Fibroblast of skin of right biceps (primary cell): Measurements from ENCODE around the gene SMIM14.
"Not testable (repeated sequence)": the region's sequence is repeated elsewhere in the genome, so short reads cannot be mapped to it uniquely, and the experiment has no call there.

Source experiments
- DNase-seq: peaks from one replicate; pipeline ENCODE4 v3.0.0-alpha.2; 2013

SMIM14 gene

GRCh38 chr4:39642885-39643552 is 4.4 kb upstream of the SMIM14 start:
- peak; percentile 41 for DNase-seq

DNA sequence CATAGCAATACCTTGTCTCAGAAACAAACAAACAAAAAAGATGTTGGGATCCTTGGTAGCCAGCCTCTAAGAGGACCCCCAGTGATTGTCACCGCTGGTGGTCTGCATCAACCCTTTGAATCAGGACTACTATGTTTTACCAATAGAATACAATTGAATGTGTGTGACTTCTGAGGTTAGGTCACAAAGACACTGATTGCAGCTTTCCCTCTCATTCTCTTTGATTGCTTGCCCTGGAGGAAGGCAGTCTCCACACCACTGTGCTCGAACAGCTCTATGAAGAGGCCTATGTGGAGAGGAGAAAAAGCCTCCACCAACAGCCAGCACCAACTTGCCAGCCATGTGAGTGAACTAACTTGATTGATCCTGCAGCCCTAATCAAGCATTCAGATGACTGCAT is 2.8 kb upstream of the SMIM14 start:
- no peak for DNase-seq

DNA sequence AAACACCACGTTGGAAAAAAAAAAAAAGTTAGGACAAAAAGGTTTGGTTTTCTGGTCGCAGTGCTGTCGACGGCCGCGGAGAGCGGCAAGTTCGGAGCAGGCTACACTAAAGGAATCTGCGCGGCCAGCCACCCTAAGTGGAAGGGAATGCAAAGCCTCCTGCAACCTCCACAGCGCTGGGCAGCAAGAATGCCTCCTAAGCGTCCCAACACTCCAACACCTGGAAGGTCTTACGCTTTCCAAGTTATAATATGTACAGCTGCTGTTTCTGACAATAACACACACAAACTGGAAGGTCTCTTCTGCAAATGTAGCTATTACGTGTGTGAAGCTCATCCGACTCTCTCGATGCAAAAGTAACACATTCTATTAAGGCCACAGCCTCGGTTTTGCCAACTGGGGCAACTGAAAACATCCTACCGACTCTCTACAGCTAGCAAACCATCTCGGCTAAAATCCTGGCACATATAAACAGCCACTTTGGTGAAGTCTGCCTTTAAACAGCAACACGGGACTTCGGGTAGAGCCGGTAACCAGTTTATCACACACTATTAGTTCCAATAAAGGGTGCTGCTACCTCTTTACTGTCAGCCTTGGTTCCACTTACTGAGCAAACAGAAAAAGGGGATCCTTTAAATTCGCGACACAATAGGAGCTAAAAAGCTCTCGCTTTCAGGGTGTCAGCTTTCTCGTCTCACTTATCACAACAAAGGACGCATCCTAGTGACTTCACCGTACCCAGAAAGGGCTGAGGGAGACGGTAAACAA is 895 bp downstream of the SMIM14 start:
- DNase-seq, result peak; percentile 70

GRCh38 chr4:39637221-39637585 is 1.5 kb downstream of the SMIM14 start:
- DNase-seq, result no peak

- peak; percentile 36 for DNase-seq
These were observed 2.0 kb downstream of the SMIM14 start for GRCh38 chr4:39636531-39637184.

GRCh38 chr4:39635023-39635422 is 3.6 kb downstream of the SMIM14 start:
- no peak for DNase-seq

- no peak for DNase-seq
These were observed 7.0 kb downstream of the SMIM14 start for GRCh38 chr4:39631700-39632079.

DNA sequence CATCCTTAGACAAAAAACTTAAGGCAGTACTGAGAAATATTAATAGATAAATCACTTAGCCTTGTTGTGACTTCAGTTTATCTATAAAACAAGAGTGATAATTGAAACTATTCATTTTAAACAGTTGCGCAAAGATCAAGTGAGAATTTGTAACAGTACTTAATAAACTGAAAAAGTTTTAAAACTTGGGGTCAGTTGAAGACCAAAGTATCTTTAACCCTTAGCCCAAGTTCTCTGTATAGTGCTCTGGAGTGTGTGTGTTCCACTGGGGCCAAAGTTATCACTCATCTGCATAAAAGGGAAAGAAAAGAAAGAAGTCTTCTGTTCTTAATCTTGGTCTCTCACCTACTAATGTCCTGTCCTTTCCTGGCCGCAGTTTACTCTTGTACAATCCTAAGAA is 11.3 kb downstream of the SMIM14 start:
- no peak for DNase-seq

GRCh38 chr4:39626913-39627312 is 11.8 kb downstream of the SMIM14 start:
- DNase-seq, result no peak

GRCh38 chr4:39626261-39626660 is 12.4 kb downstream of the SMIM14 start:
- no peak for DNase-seq

DNA sequence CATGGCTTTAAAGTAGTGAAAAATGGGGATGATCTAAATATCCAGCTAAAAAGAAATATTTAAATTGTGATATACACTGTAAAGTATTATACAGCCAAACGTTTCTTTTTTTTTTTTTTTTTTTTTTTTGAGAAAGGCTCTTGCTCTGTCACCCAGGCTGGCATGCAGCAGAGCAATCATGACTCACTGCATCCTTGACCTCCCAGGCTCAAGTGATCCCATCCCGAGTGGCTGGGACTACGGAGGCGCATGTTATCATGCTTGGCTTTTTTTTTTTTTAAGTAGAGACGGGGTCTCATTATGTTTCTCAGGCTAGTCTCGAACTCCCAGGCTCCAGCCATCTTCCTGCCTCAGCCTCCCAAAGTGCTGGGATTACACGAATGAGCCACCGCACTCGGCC is 17.1 kb downstream of the SMIM14 start:
- DNase-seq, result peak; percentile 86

DNA sequence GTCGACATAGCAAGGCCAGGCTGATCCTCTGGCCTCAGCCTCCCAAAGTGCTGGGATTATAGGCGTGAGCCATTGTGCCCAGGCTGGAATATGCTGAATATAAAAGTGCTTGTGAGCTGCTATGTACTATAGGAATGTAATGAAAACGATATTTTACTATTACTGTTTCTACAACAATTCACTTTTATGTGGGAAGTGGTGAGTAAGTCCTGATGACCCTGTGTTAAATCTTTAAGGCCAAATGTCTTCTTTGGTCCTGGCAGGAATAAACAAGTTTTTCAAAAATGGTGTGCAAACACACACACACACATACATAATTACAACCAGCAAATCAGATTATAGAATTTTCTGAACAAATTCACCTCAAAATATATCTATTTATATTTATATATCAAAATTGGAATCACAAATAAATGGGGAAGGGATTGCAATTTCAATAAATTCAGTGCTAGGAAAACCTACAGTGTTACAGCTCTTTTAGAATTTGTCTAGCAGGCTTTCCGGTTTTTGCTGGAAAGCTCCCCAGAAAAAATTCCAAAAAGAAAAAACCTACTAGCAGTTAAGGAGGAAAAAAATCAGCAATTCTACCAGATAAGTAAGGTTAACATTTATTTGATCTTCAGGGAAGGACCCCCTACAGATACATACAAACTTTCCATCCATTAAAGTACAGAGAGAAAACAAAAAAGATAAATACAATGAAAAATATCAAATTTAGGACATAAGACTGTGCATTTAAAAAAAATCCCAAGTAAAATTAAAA is 17.9 kb downstream of the SMIM14 start:
- DNase-seq, result peak; percentile 31

- no peak for DNase-seq
These were observed 21.1 kb downstream of the SMIM14 start for GRCh38 chr4:39617534-39617933.

DNA sequence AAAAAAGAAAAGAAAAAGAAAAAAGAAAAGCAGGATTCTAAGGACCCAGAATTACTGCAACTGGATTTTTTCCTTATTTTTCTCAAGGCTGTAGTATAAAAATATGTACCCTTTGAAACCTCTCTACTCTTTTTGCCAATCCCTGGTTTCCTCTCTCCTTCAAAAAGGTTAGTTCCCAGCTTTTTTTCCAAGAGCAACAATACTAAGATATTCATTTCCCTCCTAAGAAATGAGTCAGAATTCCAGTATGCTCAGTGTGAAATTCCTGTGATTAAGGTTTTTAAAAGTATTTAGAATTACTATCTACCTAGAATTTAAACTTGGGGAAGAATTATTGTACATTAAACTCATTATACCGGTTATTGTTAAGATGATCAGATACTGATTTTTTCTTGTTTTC is 22.0 kb downstream of the SMIM14 start:
- peak; percentile 75 for DNase-seq

DNA sequence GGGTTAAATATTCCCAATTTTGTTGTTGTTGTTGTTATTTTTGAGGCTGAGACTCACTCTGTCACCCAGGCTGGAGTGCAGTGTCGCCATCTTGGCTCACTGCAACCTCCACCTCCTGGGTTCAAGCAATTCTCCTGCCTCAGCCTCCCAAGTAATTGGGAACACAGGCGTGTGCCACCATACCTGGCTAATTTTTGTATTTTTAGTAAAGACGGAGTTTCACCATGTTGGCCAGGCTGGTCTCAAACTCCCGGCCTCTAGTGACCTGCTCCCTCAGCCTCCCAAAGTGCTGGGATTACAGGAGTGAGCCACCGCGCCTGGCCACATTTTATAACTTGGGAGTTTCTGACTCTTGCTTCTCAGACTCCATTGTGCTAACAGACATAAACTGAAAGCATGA is 22.6 kb downstream of the SMIM14 start:
- DNase-seq, result not testable (repeated sequence)

GRCh38 chr4:39614487-39615162 is 24.0 kb downstream of the SMIM14 start:
- peak; percentile 82 for DNase-seq

DNA sequence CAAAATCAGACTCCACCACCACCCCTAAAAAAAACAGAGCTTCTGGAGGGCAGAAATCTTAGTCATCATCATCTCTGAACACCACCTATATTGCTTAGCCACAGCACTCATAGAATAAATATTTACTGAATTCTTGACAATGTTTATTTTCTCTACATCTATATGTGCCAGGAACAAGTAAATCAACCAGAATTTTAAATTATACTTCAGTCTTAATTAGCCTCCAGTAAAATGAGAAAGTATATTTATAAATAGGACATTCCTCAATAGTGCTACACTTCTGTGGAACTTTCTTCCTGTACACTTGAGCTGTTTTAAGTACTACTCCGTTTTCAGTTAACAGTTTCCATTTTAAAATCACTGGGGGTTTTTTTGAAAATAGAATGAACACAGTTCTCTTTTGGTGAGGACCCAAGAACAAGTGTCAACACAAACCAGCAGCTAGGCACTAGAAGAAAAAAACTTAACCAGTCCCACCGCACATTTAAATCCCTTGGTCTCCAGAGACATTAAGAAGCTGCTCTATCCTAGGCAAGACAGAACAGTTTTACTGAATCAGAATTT is 25.5 kb downstream of the SMIM14 start:
- DNase-seq, result peak; percentile 45

GRCh38 chr4:39609454-39609931 is 29.2 kb downstream of the SMIM14 start:
- no peak for DNase-seq

DNA sequence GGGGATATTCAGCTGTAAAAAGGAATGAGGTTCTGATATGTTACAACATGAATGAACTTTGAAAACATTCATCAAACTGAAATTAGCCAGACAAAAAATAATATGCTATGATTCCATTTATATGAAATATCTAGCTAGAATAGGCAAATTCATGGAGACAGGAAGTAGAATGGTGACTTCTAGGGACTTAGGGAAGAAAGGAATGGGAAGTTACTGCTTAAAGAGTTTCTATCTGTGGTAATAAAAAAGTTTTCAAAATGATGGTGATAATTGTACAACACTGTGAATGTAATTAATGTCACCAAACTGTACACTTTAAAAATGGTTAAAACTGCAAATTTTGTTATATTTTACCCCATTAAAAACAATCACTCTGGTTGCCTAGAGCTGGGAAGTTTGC is 30.2 kb downstream of the SMIM14 start:
- DNase-seq, result no peak

GRCh38 chr4:39606747-39607146 is 31.9 kb downstream of the SMIM14 start:
- DNase-seq, result no peak

DNA sequence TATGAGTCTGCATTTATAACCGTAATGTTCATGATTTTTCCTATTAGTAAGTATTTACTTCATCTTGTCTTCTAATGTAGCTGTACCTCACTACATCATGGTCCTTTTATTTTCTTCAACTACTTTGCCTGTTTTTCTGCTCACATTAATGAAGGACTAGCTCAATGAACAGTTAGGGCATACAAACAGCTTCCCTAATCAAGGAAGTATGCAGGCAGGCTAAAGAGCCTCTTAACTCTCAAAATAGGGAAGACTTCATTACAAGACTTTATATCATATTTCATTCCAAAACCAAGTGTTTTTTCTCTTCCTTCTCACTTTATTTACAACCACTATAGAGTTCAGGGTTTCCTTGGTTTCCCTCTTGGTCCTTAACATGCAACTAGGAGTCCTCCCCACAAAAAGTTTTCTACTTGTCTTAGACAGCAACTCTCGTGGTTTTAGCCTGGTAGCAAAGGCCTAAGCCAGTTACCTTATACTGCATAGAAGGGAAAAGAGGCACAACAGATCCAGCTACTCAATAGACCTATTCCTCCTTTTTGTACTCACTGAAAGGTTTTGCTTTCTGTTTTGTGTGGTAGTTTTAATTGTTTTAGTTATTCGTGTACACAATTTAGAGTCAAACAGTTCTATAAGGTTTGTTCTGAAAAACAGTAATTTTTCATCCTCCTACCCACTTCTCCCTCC is 40.8 kb downstream of the SMIM14 start:
- DNase-seq, result no peak

- no peak for DNase-seq
These were observed 41.7 kb downstream of the SMIM14 start for GRCh38 chr4:39596971-39597370.
